Measurements from ENCODE around the gene RPH3AL. TPM values are rescaled to one million over a fixed set of nuclear protein-coding genes. Genes with fewer than 3 reads are reported as not detected.

Gene RPH3AL
- total and polyA plus RNA-seq, 2 donors from 2014 or later: 18.1 to 55.9 TPM

- no peak for FAIRE-seq
- intact Hi-C loops (cut with DNase I): no loop called here
- Histone ChIP-seq H3K4me1 (ENCODE audit: control insufficient read depth in 2 of 3, insufficient read depth in 2 of 3, low read depth in 1 of 3, low read length in 3 of 3) (peaks cover 0 to 5% (median 3%) of the 10 kb centered on the region in 3 donors), H3K9me3 (ENCODE audit: control insufficient read depth in 2 of 3, insufficient read depth in 1 of 3, low read length in 3 of 3) (no peaks in the 10 kb centered on the region), H3K27me3 (ENCODE audit: control insufficient read depth, insufficient read depth, low read length) (no peaks in the 10 kb centered on the region), H3K27ac (ENCODE audit: low read depth in 2 of 2, low read length in 2 of 2) (no peak overlapping the region), H3K9ac (ENCODE audit: low read length in 3 of 3) (no peak overlapping the region), H3K36me3 (ENCODE audit: control insufficient read depth in 2 of 3, insufficient read depth in 3 of 3, low read length in 3 of 3) (peaks cover 0 to 2% (median 0%) of the 10 kb centered on the region in 3 donors), H3K4me3 (ENCODE audit: low read length in 3 of 3) (no peak overlapping the region)
- no peak for TF ChIP-seq CTCF (IDR thresholded peaks at IDR 0.05; ENCODE audit: borderline replicate concordance, extremely low read depth, insufficient read depth)
- peak in 1 of 5 donors; percentile 69 for DNase-seq
Observed at GRCh38 chr17:299546-299945, 53.1 kb downstream of the RPH3AL start.

GRCh38 chr17:298791-299450, 53.7 kb downstream of the RPH3AL start:
- Histone ChIP-seq H3K36me3 (ENCODE audit: control insufficient read depth in 2 of 3, insufficient read depth in 3 of 3, low read length in 3 of 3) (peaks cover 0 to 2% (median 0%) of the 10 kb centered on the region in 3 donors), H3K4me1 (ENCODE audit: control insufficient read depth in 2 of 3, insufficient read depth in 2 of 3, low read depth in 1 of 3, low read length in 3 of 3) (peaks cover 0 to 3% (median 0%) of the 10 kb centered on the region in 3 donors), H3K27me3 (ENCODE audit: control insufficient read depth, insufficient read depth, low read length) (no peaks in the 10 kb centered on the region), H3K4me3 (ENCODE audit: low read length in 3 of 3) (no peak overlapping the region), H3K9ac (ENCODE audit: low read length in 3 of 3) (no peak overlapping the region), H3K9me3 (ENCODE audit: control insufficient read depth in 2 of 3, insufficient read depth in 1 of 3, low read length in 3 of 3) (no peaks in the 10 kb centered on the region), H3K27ac (ENCODE audit: low read depth in 2 of 2, low read length in 2 of 2) (no peak overlapping the region)
- no peak for TF ChIP-seq CTCF (IDR thresholded peaks at IDR 0.05; ENCODE audit: borderline replicate concordance, extremely low read depth, insufficient read depth)
- DNase-seq (peak in 2 of 5 donors; percentile 80 to 91), FAIRE-seq (no peak)
- intact Hi-C loops (cut with DNase I): no loop called here

- H3K9ac ChIP-seq (ENCODE audit: low read length in 3 of 3): no peak overlapping the region
- no peaks in the 10 kb centered on the region for H3K9me3 ChIP-seq (ENCODE audit: control insufficient read depth in 2 of 3, insufficient read depth in 1 of 3, low read length in 3 of 3)
- TF ChIP-seq CTCF (IDR thresholded peaks at IDR 0.05; ENCODE audit: borderline replicate concordance, extremely low read depth, insufficient read depth): no peak
- intact Hi-C loops (cut with DNase I): no loop called here
- no peaks in the 10 kb centered on the region for H3K27me3 ChIP-seq (ENCODE audit: control insufficient read depth, insufficient read depth, low read length)
- DNase-seq: peak in 1 of 5 donors; percentile 69
- H3K4me3 ChIP-seq (ENCODE audit: low read length in 3 of 3): no peak overlapping the region
- H3K4me1 ChIP-seq (ENCODE audit: control insufficient read depth in 2 of 3, insufficient read depth in 2 of 3, low read depth in 1 of 3, low read length in 3 of 3): peaks cover 0 to 3% (median 0%) of the 10 kb centered on the region in 3 donors
- no peak for FAIRE-seq
- H3K27ac ChIP-seq (ENCODE audit: low read depth in 2 of 2, low read length in 2 of 2): no peak overlapping the region
- H3K36me3 ChIP-seq (ENCODE audit: control insufficient read depth in 2 of 3, insufficient read depth in 3 of 3, low read length in 3 of 3): peaks cover 0 to 2% (median 0%) of the 10 kb centered on the region in 3 donors
Observed at GRCh38 chr17:297758-298157, 54.8 kb downstream of the RPH3AL start.
